A673 (cell line): ENCODE measurements around the gene RAB37. TPM values are rescaled to one million over a fixed set of nuclear protein-coding genes. Genes with fewer than 3 reads are reported as not detected.
A peak's percentile ranks its signal among the peaks of the same experiment; 100 is the strongest.

ENCODE experiments used
- BruUV-seq: library from RNA; stranded (reverse); fragments of 400-500 nt; replicated peaks from 2 replicates; lab custom pipeline; 2021; lab: Mats Ljungman, UMichigan
- CTCF ChIA-PET: fragments of 300-600 bp; sonication (Branson Sonifier 250); formaldehyde crosslinking; loops from one replicate; lab custom pipeline; 2022; ENCODE audit warnings: antibody characterized with exemption; lab: Charles Lee
- POLR2A ChIA-PET: fragments of 300-600 bp; sonication (Branson Sonifier 250); formaldehyde crosslinking; loops from one replicate; lab custom pipeline; 2022; ENCODE audit warnings: antibody characterized with exemption; ENCODE audit not compliant: low non-redundant PET; lab: Charles Lee
- DNase-seq: peaks from one replicate; pipeline ENCODE4 v3.0.0-alpha.2; 2015; ENCODE audit warnings: low spot score
- H3K27ac ChIP-seq: fragments of 200-600 bp; sonication (generic); 2 replicates; pipeline ENCODE4 v1.5.1; 2016; ENCODE audit warnings: mixed run types, low read depth, mild to moderate bottlenecking, mixed read lengths, antibody characterized with exemption, low read length; ENCODE audit not compliant: poor library complexity, severe bottlenecking
- H3K27me3 ChIP-seq: fragments of 200-600 bp; sonication (generic); replicated peaks from 2 replicates; pipeline ENCODE4 v1.6.1; 2017; ENCODE audit warnings: mixed run types, low read depth, mild to moderate bottlenecking, mixed read lengths, antibody characterized with exemption, low read length; ENCODE audit not compliant: insufficient read depth, poor library complexity
- H3K36me3 ChIP-seq: fragments of 200-600 bp; sonication (generic); 2 replicates; pipeline ENCODE4 v1.6.1; 2016; ENCODE audit warnings: mixed run types, mild to moderate bottlenecking, mixed read lengths, antibody characterized with exemption, low read length; ENCODE audit not compliant: insufficient read depth, poor library complexity, severe bottlenecking
- H3K4me1 ChIP-seq: fragments of 200-600 bp; sonication (generic); 2 replicates; pipeline ENCODE4 v1.6.1; 2017; ENCODE audit warnings: mixed run types, mild to moderate bottlenecking, mixed read lengths, antibody characterized with exemption, low read length; ENCODE audit not compliant: insufficient read depth, poor library complexity, severe bottlenecking
- H3K4me3 ChIP-seq: fragments of 200-600 bp; sonication (generic); 2 replicates; pipeline ENCODE4 v1.5.1; 2016; ENCODE audit warnings: low read depth, mixed run types, mild to moderate bottlenecking, mixed read lengths, low read length; ENCODE audit not compliant: poor library complexity, severe bottlenecking
- H3K9me3 ChIP-seq: fragments of 200-600 bp; sonication (generic); 2 replicates; pipeline ENCODE4 v1.6.1; 2016; ENCODE audit warnings: mixed run types, low read depth, mild to moderate bottlenecking, mixed read lengths, antibody characterized with exemption, low read length; ENCODE audit not compliant: poor library complexity, severe bottlenecking
- EZH2 ChIP-seq: fragments of 200-600 bp; sonication (generic); IDR thresholded peaks from 2 replicates; pipeline ENCODE4 v1.6.1; 2017; ENCODE audit warnings: borderline replicate concordance, low read depth, mild to moderate bottlenecking, mixed read lengths, antibody characterized with exemption, low read length; ENCODE audit not compliant: poor library complexity, severe bottlenecking
- intact Hi-C: fragments of 100-400 bp; cut with micrococcal nuclease; formaldehyde crosslinking; loops from one replicate; pipeline ENCODE4 v1.10.0; 2022; ENCODE audit not compliant: unreplicated experiment
- total RNA-seq: library from RNA; stranded (reverse); gene quantifications from 2 replicates; pipeline ENCODE4 v1.2.3, GENCODE V29; 2021
- TF ChIP-seq, protein P1 (sequence below): fragments of 300-800, 200-600 bp; sonication (generic); conservative IDR thresholded peaks from 2 replicates; pipeline ENCODE4 v1.5.1; 2017; ENCODE audit warnings: low read depth, mild to moderate bottlenecking, antibody characterized with exemption, low read length, moderate library complexity, mixed read lengths

The RAB37 gene
- total RNA-seq, 1 experiment from 2014 or later = not detected

GRCh38 chr17:74746922-74747321, 9.9 kb downstream of the RAB37 start:
- BruUV-seq = no TSS peak
- H3K27me3 ChIP-seq = no peaks in the 10 kb centered on the region
- TF ChIP-seq EZH2 = no peak
- POLR2A ChIA-PET = no interaction called here
- H3K27ac ChIP-seq = no peak overlapping the region
- H3K36me3 ChIP-seq = no peaks in the 10 kb centered on the region
- peaks cover 11% of the 10 kb centered on the region for H3K4me1 ChIP-seq
- no peaks in the 10 kb centered on the region for H3K9me3 ChIP-seq
- CTCF ChIA-PET = interaction anchor here (0.5 kb wide), 1 partner anchor 342 kb away, joined by 5 read pairs; no protein-coding TSS in a partner anchor
- intact Hi-C loops = loop anchor here (5.0 to 10.0 kb wide), 2 partner anchors 208 to 665 kb away; no protein-coding TSS in a partner anchor
- no peak for DNase-seq
- no peak overlapping the region for H3K4me3 ChIP-seq

DNA sequence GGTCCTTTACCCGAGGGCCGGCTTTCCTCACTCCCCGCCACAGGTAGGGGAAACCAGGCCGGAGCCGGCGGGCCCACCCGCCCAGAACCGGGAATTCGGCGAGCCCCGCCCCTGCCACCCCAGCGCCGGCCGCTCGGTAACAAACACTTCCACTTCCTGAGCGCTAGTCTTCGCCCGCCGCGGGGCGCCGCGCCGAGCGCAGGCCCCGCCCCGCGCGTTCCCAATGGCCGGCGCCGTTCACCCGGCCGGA, 11.1 kb downstream of the RAB37 start:
- no TSS peak for BruUV-seq
- H3K27ac ChIP-seq = peak overlapping the region; percentile 42
- TF ChIP-seq, protein P1, sequence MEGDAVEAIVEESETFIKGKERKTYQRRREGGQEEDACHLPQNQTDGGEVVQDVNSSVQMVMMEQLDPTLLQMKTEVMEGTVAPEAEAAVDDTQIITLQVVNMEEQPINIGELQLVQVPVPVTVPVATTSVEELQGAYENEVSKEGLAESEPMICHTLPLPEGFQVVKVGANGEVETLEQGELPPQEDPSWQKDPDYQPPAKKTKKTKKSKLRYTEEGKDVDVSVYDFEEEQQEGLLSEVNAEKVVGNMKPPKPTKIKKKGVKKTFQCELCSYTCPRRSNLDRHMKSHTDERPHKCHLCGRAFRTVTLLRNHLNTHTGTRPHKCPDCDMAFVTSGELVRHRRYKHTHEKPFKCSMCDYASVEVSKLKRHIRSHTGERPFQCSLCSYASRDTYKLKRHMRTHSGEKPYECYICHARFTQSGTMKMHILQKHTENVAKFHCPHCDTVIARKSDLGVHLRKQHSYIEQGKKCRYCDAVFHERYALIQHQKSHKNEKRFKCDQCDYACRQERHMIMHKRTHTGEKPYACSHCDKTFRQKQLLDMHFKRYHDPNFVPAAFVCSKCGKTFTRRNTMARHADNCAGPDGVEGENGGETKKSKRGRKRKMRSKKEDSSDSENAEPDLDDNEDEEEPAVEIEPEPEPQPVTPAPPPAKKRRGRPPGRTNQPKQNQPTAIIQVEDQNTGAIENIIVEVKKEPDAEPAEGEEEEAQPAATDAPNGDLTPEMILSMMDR = no peak
- no peak for TF ChIP-seq EZH2
- no peak for DNase-seq
- ChIA-PET CTCF (no interaction called here), POLR2A (no interaction called here)
- no peaks in the 10 kb centered on the region for H3K36me3 ChIP-seq
- intact Hi-C loops = loop anchor here (5.0 to 10.0 kb wide), 2 partner anchors 207 to 664 kb away; no protein-coding TSS in a partner anchor
- H3K27me3 ChIP-seq = no peaks in the 10 kb centered on the region
- H3K9me3 ChIP-seq = no peaks in the 10 kb centered on the region
- H3K4me3 ChIP-seq = peak overlapping the region; percentile 80
- peaks cover 11% of the 10 kb centered on the region for H3K4me1 ChIP-seq

DNA sequence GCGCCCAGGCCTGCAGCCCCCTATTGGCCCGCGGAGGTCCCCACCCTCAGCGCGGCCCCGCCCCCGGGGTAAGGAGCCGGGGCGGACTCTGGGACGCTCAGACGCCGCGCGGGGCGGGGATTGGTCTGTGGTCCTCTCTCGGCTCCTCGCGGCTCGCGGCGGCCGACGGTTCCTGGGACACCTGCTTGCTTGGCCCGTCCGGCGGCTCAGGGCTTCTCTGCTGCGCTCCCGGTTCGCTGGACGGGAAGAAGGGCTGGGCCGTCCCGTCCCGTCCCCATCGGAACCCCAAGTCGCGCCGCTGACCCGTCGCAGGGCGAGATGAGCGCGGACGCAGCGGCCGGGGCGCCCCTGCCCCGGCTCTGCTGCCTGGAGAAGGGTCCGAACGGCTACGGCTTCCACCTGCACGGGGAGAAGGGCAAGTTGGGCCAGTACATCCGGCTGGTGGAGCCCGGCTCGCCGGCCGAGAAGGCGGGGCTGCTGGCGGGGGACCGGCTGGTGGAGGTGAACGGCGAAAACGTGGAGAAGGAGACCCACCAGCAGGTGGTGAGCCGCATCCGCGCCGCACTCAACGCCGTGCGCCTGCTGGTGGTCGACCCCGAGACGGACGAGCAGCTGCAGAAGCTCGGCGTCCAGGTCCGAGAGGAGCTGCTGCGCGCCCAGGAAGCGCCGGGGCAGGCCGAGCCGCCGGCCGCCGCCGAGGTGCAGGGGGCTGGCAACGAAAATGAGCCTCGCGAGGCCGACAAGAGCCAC, 11.6 kb downstream of the RAB37 start, which contains the start of gene NHERF1:
Gene NHERF1, plus strand, starts transcription at position 100 of the 750 bp plus-strand sequence. Its CDS starts 219 bp downstream, at position 319.
- intact Hi-C loops = loop anchor here (5.0 to 10.0 kb wide), 2 partner anchors 206 to 664 kb away; no protein-coding TSS in a partner anchor
- TSS peak; percentile 79 for BruUV-seq
- Histone ChIP-seq H3K36me3 (no peaks in the 10 kb centered on the region), H3K4me3 (peak within 1 kb of the TSS; percentile 80), H3K27me3 (no peaks in the 10 kb centered on the region), H3K9me3 (no peaks in the 10 kb centered on the region), H3K4me1 (peaks cover 11% of the 10 kb centered on the region), H3K27ac (peak within 1 kb of the TSS; percentile 52)
- peak; percentile 95 for DNase-seq
- ChIA-PET CTCF (interaction anchor here (1.5 kb wide), 1 partner anchor 113 kb away, joined by 6 read pairs; no protein-coding TSS in a partner anchor), POLR2A (no interaction called here)
- TF ChIP-seq EZH2 = no peak
- TF ChIP-seq, protein P1 = no peak; the same call in 1 of the 2 replicates
